HepG2 (cell line): Measurements from ENCODE around the gene CNNM4. TPM values are rescaled to one million over a fixed set of nuclear protein-coding genes. Genes with fewer than 3 reads are reported as not detected.
A peak's percentile ranks its signal among the peaks of the same experiment; 100 is the strongest.

Source experiments
- AGO2 ChIP-seq: fragments of 200-400 bp; formaldehyde crosslinking; optimal IDR thresholded peaks from 2 replicates; pipeline ENCODE3; 2017; ENCODE audit warnings: mild to moderate bottlenecking, low read depth, low read length, moderate library complexity
- GFI1 ChIP-seq: sonication (generic); formaldehyde crosslinking; IDR thresholded peaks from 2 replicates; pipeline ENCODE4 v1.5.0; 2020; ENCODE audit warnings: missing genetic modification reagents, mild to moderate bottlenecking, borderline replicate concordance
- KLF11 ChIP-seq: IDR thresholded peaks from 2 replicates; pipeline ENCODE4 v1.6.1; 2016; ENCODE audit warnings: missing compliant biosample characterization
- PAXIP1 ChIP-seq: sonication (generic); formaldehyde crosslinking; conservative IDR thresholded peaks from 2 replicates; pipeline ENCODE4 v1.4.0; 2020; ENCODE audit warnings: mild to moderate bottlenecking, missing genetic modification reagents, moderate library complexity
- RXRA ChIP-seq: sonication (generic); formaldehyde crosslinking; IDR thresholded peaks from 2 replicates; pipeline ENCODE4 v1.5.1; 2020; ENCODE audit warnings: missing genetic modification reagents
- SIN3A ChIP-seq: IDR thresholded peaks from 2 replicates; pipeline ENCODE4 v1.6.1; 2011; ENCODE audit warnings: low read depth, mild to moderate bottlenecking, control low read depth, low read length, borderline replicate concordance
- ZKSCAN8 ChIP-seq: IDR thresholded peaks from 2 replicates; pipeline ENCODE4 v1.6.1; 2016; ENCODE audit warnings: borderline replicate concordance, missing genetic modification reagents, missing compliant biosample characterization
- ZMYM3 ChIP-seq: sonication (generic); formaldehyde crosslinking; IDR thresholded peaks from 2 replicates; pipeline ENCODE4 v1.5.1; 2020; ENCODE audit warnings: mild to moderate bottlenecking, missing genetic modification reagents
- ZNF367 ChIP-seq: sonication (generic); formaldehyde crosslinking; IDR thresholded peaks from 2 replicates; pipeline ENCODE4 v1.4.0; 2020; ENCODE audit warnings: missing genetic modification reagents, borderline replicate concordance
- ZNF788 ChIP-seq: sonication (generic); formaldehyde crosslinking; IDR thresholded peaks from 2 replicates; pipeline ENCODE4 v1.5.0; 2020; ENCODE audit warnings: mild to moderate bottlenecking, missing genetic modification reagents, borderline replicate concordance
- polyA plus RNA-seq, 8 experiments: library from polyadenylated mRNA; depleted of rRNA in 3 of 8; stranded (reverse) in 7 of 8; unstranded in 1 of 8; fragments of >200 nt; fragmentation: Illumina TruSeq in 4 of 8; extraction: Trizol in 4 of 8; gene quantifications; 2 replicates each; pipeline versions ENCODE4 v1.2.1 to v1.2.3, GENCODE V29; 2011 to 2016; ENCODE audit warnings: low read depth in 4 of 8, missing spikeins in 1 of 8, mixed read lengths in 1 of 8; ENCODE audit not compliant: insufficient read depth in 1 of 8
- total RNA-seq, 5 experiments: library from RNA; depleted of rRNA; stranded (reverse); fragments of >200 nt; fragmentation: Illumina TruSeq; extraction: Trizol; gene quantifications; 2 replicates each; pipeline ENCODE4 v1.2.3, GENCODE V29; 2016; ENCODE audit warnings: low read depth in 1 of 5
- TF ChIP-seq, protein P1 (sequence below): sonication (generic); formaldehyde crosslinking; IDR thresholded peaks from 2 replicates; pipeline ENCODE4 v1.8.1; 2023; ENCODE audit warnings: missing genetic modification reagents, inconsistent platforms, borderline replicate concordance
- TF ChIP-seq, protein P2 (sequence below): sonication (generic); formaldehyde crosslinking; IDR thresholded peaks from 2 replicates; pipeline ENCODE4 v1.4.0; 2020; ENCODE audit warnings: missing genetic modification reagents, borderline replicate concordance
- TF ChIP-seq, protein P3 (sequence below): sonication (generic); formaldehyde crosslinking; IDR thresholded peaks from 2 replicates; pipeline ENCODE4 v1.4.0; 2020; ENCODE audit warnings: missing genetic modification reagents
- TF ChIP-seq, protein P4 (sequence below): sonication (generic); formaldehyde crosslinking; IDR thresholded peaks from 2 replicates; pipeline ENCODE4 v1.8.0; 2022; ENCODE audit warnings: mild to moderate bottlenecking, missing genetic modification reagents; ENCODE audit not compliant: insufficient replicate concordance

CNNM4 gene
- total and polyA plus RNA-seq, 2 of the 13 experiments (the other 11 are each of a cell fraction or from before 2014, with no cell fraction given), result 5.9 to 8.4 TPM

DNA sequence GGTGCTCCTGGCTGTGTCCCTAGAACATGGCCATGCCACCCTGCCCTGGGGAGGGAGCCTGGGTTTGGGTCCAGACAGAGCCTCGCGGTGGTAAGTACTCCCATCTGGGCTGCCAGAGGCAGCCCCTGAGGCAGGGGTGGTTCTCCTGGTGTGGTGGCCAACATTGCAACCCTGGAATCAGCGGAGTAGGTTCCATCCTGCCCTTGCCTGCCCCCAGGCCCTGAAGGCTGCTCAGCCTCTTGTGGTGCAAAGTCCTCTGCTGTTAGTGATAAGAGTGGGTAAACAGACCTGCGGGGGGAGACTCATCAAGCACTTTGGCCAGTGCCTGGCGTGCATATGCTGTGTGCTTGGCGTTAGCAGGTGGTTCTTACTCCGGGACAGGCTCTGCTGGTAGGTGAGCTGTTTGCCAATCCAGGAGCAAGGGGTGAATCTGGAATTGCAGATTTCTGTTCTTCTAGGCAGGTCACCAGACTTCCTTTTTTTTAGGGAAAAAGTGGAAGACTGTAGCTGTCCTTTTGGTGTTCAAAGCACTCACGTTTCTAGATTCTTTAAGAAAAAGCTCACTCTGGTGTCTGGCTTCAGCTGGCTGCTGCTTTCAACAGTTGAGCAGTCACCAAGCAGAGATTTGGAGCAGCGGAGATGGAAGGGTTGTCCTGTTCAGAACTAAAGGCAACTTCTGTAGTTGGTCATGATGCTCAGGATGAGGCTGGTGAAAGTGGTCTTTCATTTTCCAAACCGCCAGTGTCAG is 58.6 kb downstream of the CNNM4 start (continued):
- TF ChIP-seq, protein P1, sequence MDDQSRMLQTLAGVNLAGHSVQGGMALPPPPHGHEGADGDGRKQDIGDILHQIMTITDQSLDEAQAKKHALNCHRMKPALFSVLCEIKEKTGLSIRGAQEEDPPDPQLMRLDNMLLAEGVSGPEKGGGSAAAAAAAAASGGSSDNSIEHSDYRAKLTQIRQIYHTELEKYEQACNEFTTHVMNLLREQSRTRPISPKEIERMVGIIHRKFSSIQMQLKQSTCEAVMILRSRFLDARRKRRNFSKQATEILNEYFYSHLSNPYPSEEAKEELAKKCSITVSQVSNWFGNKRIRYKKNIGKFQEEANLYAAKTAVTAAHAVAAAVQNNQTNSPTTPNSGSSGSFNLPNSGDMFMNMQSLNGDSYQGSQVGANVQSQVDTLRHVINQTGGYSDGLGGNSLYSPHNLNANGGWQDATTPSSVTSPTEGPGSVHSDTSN (CRISPR knock-in tag), result no peak
- TF ChIP-seq, protein P2, sequence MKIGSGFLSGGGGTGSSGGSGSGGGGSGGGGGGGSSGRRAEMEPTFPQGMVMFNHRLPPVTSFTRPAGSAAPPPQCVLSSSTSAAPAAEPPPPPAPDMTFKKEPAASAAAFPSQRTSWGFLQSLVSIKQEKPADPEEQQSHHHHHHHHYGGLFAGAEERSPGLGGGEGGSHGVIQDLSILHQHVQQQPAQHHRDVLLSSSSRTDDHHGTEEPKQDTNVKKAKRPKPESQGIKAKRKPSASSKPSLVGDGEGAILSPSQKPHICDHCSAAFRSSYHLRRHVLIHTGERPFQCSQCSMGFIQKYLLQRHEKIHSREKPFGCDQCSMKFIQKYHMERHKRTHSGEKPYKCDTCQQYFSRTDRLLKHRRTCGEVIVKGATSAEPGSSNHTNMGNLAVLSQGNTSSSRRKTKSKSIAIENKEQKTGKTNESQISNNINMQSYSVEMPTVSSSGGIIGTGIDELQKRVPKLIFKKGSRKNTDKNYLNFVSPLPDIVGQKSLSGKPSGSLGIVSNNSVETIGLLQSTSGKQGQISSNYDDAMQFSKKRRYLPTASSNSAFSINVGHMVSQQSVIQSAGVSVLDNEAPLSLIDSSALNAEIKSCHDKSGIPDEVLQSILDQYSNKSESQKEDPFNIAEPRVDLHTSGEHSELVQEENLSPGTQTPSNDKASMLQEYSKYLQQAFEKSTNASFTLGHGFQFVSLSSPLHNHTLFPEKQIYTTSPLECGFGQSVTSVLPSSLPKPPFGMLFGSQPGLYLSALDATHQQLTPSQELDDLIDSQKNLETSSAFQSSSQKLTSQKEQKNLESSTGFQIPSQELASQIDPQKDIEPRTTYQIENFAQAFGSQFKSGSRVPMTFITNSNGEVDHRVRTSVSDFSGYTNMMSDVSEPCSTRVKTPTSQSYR (CRISPR knock-in tag), result peak; percentile 83; the same call in 1 of the 2 replicates
- TF ChIP-seq AGO2 (no peak), SIN3A (peak; percentile 94; the same call in 1 of the 2 replicates), ZNF788 (CRISPR knock-in tag) (peak; percentile 99; the same call in 1 of the 2 replicates), KLF11 (CRISPR knock-in tag) (peak; percentile 53; the same call in 1 of the 2 replicates), ZMYM3 (CRISPR knock-in tag) (peak; percentile 96), GFI1 (CRISPR knock-in tag) (peak; percentile 93), RXRA (CRISPR knock-in tag) (peak; percentile 99), ZKSCAN8 (peak; percentile 96; the same call in 1 of the 2 replicates), PAXIP1 (CRISPR knock-in tag) (peak; percentile 99), ZNF367 (CRISPR knock-in tag) (no peak)
- TF ChIP-seq, protein P3, sequence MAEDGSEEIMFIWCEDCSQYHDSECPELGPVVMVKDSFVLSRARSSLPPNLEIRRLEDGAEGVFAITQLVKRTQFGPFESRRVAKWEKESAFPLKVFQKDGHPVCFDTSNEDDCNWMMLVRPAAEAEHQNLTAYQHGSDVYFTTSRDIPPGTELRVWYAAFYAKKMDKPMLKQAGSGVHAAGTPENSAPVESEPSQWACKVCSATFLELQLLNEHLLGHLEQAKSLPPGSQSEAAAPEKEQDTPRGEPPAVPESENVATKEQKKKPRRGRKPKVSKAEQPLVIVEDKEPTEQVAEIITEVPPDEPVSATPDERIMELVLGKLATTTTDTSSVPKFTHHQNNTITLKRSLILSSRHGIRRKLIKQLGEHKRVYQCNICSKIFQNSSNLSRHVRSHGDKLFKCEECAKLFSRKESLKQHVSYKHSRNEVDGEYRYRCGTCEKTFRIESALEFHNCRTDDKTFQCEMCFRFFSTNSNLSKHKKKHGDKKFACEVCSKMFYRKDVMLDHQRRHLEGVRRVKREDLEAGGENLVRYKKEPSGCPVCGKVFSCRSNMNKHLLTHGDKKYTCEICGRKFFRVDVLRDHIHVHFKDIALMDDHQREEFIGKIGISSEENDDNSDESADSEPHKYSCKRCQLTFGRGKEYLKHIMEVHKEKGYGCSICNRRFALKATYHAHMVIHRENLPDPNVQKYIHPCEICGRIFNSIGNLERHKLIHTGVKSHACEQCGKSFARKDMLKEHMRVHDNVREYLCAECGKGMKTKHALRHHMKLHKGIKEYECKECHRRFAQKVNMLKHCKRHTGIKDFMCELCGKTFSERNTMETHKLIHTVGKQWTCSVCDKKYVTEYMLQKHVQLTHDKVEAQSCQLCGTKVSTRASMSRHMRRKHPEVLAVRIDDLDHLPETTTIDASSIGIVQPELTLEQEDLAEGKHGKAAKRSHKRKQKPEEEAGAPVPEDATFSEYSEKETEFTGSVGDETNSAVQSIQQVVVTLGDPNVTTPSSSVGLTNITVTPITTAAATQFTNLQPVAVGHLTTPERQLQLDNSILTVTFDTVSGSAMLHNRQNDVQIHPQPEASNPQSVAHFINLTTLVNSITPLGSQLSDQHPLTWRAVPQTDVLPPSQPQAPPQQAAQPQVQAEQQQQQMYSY (CRISPR knock-in tag), result peak; percentile 85
- TF ChIP-seq, protein P4, sequence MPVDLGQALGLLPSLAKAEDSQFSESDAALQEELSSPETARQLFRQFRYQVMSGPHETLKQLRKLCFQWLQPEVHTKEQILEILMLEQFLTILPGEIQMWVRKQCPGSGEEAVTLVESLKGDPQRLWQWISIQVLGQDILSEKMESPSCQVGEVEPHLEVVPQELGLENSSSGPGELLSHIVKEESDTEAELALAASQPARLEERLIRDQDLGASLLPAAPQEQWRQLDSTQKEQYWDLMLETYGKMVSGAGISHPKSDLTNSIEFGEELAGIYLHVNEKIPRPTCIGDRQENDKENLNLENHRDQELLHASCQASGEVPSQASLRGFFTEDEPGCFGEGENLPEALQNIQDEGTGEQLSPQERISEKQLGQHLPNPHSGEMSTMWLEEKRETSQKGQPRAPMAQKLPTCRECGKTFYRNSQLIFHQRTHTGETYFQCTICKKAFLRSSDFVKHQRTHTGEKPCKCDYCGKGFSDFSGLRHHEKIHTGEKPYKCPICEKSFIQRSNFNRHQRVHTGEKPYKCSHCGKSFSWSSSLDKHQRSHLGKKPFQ (CRISPR knock-in tag), result no peak
